Neutrophil (primary cell): Measurements from ENCODE around the gene SOX15.

ENCODE experiments used
- H3K27ac ChIP-seq: fragments of 200-600 bp; sonication (generic); 2 replicates; pipeline ENCODE4 v1.5.1; 2016; ENCODE audit warnings: mild to moderate bottlenecking, moderate library complexity
- H3K27me3 ChIP-seq: fragments of 200-600 bp; sonication (generic); 2 replicates; pipeline ENCODE4 v1.6.0; 2016; ENCODE audit warnings: mild to moderate bottlenecking
- H3K36me3 ChIP-seq: fragments of 200-600 bp; sonication (generic); 2 replicates; pipeline ENCODE4 v1.5.1; 2017
- H3K4me1 ChIP-seq, 2 experiments: fragments of 200-600 bp in 1 of 2; sonication (generic) in 1 of 2; 1 replicate in 1 of 2; 2 replicates in 1 of 2; pipeline versions ENCODE4 v1.5.1 to v1.6.1; 2013 to 2016; ENCODE audit warnings: low read depth in 1 of 2, low read length in 1 of 2, mild to moderate bottlenecking in 1 of 2, moderate library complexity in 1 of 2; ENCODE audit not compliant: control insufficient read depth in 1 of 2, insufficient read depth in 1 of 2
- H3K4me3 ChIP-seq, 2 experiments: fragments of 200-600 bp in 1 of 2; sonication (generic) in 1 of 2; 1 replicate in 1 of 2; 2 replicates in 1 of 2; pipeline ENCODE4 v1.5.1; 2013 to 2016; ENCODE audit warnings: low read depth in 1 of 2, low read length in 1 of 2, mild to moderate bottlenecking in 1 of 2, moderate library complexity in 1 of 2
- H3K9me3 ChIP-seq: fragments of 200-600 bp; sonication (generic); 2 replicates; pipeline ENCODE4 v1.5.1; 2016
- CTCF ChIP-seq: fragments of 200-600 bp; sonication (generic); IDR thresholded peaks from 2 replicates; pipeline ENCODE4 v1.5.1; 2016; ENCODE audit warnings: antibody characterized with exemption

Gene SOX15

GRCh38 chr17:7573324-7574080 is 16.4 kb downstream of the SOX15 start:
- no peaks in the 10 kb centered on the region for H3K27me3 ChIP-seq
- peak overlapping the region; percentile 92 for H3K27ac ChIP-seq
- peaks cover 3% of the 10 kb centered on the region for H3K9me3 ChIP-seq
- peaks cover 34 to 38% of the 10 kb centered on the region in 2 experiments for H3K4me1 ChIP-seq
- TF ChIP-seq CTCF, result no peak
- H3K36me3 ChIP-seq, result peaks cover 57% of the 10 kb centered on the region
- peak overlapping the region; percentile 90 to 100 for H3K4me3 ChIP-seq

GRCh38 chr17:7572588-7573323 is 17.1 kb downstream of the SOX15 start:
- peaks cover 50% of the 10 kb centered on the region for H3K36me3 ChIP-seq
- TF ChIP-seq CTCF, result peak; percentile 32
- no peaks in the 10 kb centered on the region for H3K27me3 ChIP-seq
- H3K4me1 ChIP-seq, result peaks cover 34 to 38% of the 10 kb centered on the region in 2 experiments
- peak overlapping the region; percentile 90 to 100 for H3K4me3 ChIP-seq
- peak overlapping the region; percentile 92 for H3K27ac ChIP-seq
- peaks cover 3% of the 10 kb centered on the region for H3K9me3 ChIP-seq

- TF ChIP-seq CTCF, result no peak
- peaks cover 49% of the 10 kb centered on the region for H3K36me3 ChIP-seq
- H3K27me3 ChIP-seq, result no peaks in the 10 kb centered on the region
- H3K4me1 ChIP-seq, result peaks cover 34 to 38% of the 10 kb centered on the region in 2 experiments
- no peaks in the 10 kb centered on the region for H3K9me3 ChIP-seq
- peak overlapping the region; percentile 90 to 100 for H3K4me3 ChIP-seq
- peak overlapping the region; percentile 92 for H3K27ac ChIP-seq
These were observed 17.6 kb downstream of the SOX15 start for GRCh38 chr17:7572338-7572587.

- no peaks in the 10 kb centered on the region for H3K9me3 ChIP-seq
- H3K36me3 ChIP-seq, result peaks cover 39% of the 10 kb centered on the region
- H3K27ac ChIP-seq, result peak overlapping the region; percentile 92
- no peak for TF ChIP-seq CTCF
- peaks cover 29 to 31% of the 10 kb centered on the region in 2 experiments for H3K4me1 ChIP-seq
- H3K27me3 ChIP-seq, result no peaks in the 10 kb centered on the region
- no peak overlapping the region for H3K4me3 ChIP-seq
These were observed 19.5 kb downstream of the SOX15 start for GRCh38 chr17:7570351-7570750.

GRCh38 chr17:7569571-7569970 is 20.3 kb downstream of the SOX15 start:
- H3K4me3 ChIP-seq, result no peak overlapping the region
- no peaks in the 10 kb centered on the region for H3K9me3 ChIP-seq
- peaks cover 39% of the 10 kb centered on the region for H3K36me3 ChIP-seq
- H3K27ac ChIP-seq, result peak overlapping the region; percentile 9
- H3K4me1 ChIP-seq, result peaks cover 21 to 23% of the 10 kb centered on the region in 2 experiments
- H3K27me3 ChIP-seq, result no peaks in the 10 kb centered on the region
- TF ChIP-seq CTCF, result no peak
